ENCODE data around the gene TCP11L1. TPM values are rescaled to one million over a fixed set of nuclear protein-coding genes. Genes with fewer than 3 reads are reported as not detected.

TCP11L1 gene
- total and polyA plus RNA-seq, 9 of the 15 experiments (the other 6 are each of a cell fraction or from before 2014, with no cell fraction given) = 1.6 to 15.3 (median 5.4) TPM

DNA sequence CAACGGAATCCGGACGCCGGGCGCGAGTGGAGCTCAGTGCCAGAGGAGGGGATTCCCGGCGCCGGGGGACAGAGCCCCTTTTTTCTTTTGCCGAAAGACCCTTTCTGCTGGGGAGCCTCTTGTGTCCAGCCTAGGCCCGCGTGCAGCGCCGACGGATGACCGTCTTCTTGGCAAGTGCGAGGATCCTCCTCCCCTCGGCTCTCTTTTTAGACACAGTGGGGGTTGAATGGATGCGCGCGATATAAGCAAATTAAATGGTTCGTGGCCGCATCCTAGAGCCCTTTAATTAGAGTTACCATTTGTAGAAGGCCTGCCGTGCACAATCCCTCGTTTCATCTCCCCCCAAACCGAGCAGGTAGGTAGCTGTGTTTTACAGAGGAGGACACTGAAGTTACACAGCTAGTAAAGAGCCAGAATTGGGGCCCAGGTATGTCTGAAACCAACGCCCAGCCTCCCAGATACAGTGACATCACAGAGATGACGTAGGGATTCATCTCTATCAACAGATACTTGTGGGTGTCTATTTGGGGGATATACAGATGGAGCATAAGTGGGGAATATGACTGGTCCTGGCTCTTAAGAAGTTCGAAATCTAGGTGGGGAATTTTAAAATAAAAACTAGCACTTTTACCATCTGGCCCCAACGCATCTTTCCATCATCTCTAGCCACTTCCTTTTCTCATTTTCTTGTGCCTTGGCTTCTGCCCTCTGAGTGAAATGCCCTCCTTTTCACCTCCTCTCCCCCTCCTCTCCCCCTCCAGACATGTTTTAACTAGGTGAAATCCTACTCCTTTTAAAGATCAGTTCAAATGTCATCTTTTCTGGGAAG, 875 bp downstream of the TCP11L1 start (continued):
- TF ChIP-seq, protein P1, sequence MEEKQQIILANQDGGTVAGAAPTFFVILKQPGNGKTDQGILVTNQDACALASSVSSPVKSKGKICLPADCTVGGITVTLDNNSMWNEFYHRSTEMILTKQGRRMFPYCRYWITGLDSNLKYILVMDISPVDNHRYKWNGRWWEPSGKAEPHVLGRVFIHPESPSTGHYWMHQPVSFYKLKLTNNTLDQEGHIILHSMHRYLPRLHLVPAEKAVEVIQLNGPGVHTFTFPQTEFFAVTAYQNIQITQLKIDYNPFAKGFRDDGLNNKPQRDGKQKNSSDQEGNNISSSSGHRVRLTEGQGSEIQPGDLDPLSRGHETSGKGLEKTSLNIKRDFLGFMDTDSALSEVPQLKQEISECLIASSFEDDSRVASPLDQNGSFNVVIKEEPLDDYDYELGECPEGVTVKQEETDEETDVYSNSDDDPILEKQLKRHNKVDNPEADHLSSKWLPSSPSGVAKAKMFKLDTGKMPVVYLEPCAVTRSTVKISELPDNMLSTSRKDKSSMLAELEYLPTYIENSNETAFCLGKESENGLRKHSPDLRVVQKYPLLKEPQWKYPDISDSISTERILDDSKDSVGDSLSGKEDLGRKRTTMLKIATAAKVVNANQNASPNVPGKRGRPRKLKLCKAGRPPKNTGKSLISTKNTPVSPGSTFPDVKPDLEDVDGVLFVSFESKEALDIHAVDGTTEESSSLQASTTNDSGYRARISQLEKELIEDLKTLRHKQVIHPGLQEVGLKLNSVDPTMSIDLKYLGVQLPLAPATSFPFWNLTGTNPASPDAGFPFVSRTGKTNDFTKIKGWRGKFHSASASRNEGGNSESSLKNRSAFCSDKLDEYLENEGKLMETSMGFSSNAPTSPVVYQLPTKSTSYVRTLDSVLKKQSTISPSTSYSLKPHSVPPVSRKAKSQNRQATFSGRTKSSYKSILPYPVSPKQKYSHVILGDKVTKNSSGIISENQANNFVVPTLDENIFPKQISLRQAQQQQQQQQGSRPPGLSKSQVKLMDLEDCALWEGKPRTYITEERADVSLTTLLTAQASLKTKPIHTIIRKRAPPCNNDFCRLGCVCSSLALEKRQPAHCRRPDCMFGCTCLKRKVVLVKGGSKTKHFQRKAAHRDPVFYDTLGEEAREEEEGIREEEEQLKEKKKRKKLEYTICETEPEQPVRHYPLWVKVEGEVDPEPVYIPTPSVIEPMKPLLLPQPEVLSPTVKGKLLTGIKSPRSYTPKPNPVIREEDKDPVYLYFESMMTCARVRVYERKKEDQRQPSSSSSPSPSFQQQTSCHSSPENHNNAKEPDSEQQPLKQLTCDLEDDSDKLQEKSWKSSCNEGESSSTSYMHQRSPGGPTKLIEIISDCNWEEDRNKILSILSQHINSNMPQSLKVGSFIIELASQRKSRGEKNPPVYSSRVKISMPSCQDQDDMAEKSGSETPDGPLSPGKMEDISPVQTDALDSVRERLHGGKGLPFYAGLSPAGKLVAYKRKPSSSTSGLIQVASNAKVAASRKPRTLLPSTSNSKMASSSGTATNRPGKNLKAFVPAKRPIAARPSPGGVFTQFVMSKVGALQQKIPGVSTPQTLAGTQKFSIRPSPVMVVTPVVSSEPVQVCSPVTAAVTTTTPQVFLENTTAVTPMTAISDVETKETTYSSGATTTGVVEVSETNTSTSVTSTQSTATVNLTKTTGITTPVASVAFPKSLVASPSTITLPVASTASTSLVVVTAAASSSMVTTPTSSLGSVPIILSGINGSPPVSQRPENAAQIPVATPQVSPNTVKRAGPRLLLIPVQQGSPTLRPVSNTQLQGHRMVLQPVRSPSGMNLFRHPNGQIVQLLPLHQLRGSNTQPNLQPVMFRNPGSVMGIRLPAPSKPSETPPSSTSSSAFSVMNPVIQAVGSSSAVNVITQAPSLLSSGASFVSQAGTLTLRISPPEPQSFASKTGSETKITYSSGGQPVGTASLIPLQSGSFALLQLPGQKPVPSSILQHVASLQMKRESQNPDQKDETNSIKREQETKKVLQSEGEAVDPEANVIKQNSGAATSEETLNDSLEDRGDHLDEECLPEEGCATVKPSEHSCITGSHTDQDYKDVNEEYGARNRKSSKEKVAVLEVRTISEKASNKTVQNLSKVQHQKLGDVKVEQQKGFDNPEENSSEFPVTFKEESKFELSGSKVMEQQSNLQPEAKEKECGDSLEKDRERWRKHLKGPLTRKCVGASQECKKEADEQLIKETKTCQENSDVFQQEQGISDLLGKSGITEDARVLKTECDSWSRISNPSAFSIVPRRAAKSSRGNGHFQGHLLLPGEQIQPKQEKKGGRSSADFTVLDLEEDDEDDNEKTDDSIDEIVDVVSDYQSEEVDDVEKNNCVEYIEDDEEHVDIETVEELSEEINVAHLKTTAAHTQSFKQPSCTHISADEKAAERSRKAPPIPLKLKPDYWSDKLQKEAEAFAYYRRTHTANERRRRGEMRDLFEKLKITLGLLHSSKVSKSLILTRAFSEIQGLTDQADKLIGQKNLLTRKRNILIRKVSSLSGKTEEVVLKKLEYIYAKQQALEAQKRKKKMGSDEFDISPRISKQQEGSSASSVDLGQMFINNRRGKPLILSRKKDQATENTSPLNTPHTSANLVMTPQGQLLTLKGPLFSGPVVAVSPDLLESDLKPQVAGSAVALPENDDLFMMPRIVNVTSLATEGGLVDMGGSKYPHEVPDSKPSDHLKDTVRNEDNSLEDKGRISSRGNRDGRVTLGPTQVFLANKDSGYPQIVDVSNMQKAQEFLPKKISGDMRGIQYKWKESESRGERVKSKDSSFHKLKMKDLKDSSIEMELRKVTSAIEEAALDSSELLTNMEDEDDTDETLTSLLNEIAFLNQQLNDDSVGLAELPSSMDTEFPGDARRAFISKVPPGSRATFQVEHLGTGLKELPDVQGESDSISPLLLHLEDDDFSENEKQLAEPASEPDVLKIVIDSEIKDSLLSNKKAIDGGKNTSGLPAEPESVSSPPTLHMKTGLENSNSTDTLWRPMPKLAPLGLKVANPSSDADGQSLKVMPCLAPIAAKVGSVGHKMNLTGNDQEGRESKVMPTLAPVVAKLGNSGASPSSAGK (IDR thresholded peaks at IDR 0.05) = peak; percentile 84
- TF ChIP-seq CREM (IDR thresholded peaks at IDR 0.05; ENCODE audit: low read depth) (peak; percentile 52; the same call in 1 of the 2 replicates), CREB1 (IDR thresholded peaks at IDR 0.05) (peak; percentile 46; the same call in 1 of the 2 replicates), CREB1 (CRISPR knock-in tag; IDR thresholded peaks at IDR 0.05) (no peak), SMAD3 (CRISPR knock-in tag; conservative IDR thresholded peaks at IDR 0.05) (no peak), ZZZ3 (IDR thresholded peaks at IDR 0.05) (no peak), POLR2H (tag; IDR thresholded peaks at IDR 0.05; ENCODE audit: low read depth) (no peak), SIN3B (IDR thresholded peaks at IDR 0.05; ENCODE audit: low read depth) (no peak), HMGN3 (IDR thresholded peaks at IDR 0.05; ENCODE audit: borderline replicate concordance, extremely low read depth, insufficient read length, low read depth, low read length) (no peak), FOXP1 (CRISPR knock-in tag; IDR thresholded peaks at IDR 0.05) (no peak), TAF1 (IDR thresholded peaks at IDR 0.05; ENCODE audit: control insufficient read depth, extremely low read depth, insufficient read depth, low read length, severe bottlenecking) (no peak)
- TF ChIP-seq, protein P2, sequence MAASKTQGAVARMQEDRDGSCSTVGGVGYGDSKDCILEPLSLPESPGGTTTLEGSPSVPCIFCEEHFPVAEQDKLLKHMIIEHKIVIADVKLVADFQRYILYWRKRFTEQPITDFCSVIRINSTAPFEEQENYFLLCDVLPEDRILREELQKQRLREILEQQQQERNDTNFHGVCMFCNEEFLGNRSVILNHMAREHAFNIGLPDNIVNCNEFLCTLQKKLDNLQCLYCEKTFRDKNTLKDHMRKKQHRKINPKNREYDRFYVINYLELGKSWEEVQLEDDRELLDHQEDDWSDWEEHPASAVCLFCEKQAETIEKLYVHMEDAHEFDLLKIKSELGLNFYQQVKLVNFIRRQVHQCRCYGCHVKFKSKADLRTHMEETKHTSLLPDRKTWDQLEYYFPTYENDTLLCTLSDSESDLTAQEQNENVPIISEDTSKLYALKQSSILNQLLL (CRISPR knock-in tag; IDR thresholded peaks at IDR 0.05; ENCODE audit: borderline replicate concordance) = no peak
- TF ChIP-seq, protein P3, sequence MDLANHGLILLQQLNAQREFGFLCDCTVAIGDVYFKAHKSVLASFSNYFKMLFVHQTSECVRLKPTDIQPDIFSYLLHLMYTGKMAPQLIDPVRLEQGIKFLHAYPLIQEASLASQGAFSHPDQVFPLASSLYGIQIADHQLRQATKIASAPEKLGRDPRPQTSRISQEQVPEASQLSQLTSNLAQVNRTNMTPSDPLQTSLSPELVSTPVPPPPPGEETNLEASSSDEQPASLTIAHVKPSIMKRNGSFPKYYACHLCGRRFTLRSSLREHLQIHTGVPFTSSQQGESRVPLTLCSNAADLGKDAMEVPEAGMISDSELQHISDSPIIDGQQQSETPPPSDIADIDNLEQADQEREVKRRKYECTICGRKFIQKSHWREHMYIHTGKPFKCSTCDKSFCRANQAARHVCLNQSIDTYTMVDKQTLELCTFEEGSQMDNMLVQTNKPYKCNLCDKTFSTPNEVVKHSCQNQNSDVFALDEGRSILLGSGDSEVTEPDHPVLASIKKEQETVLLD (IDR thresholded peaks at IDR 0.05) = no peak
